IMR-90 (cell line): Measurements from ENCODE around the gene ESRRB. TPM values are rescaled to one million over a fixed set of nuclear protein-coding genes. Genes with fewer than 3 reads are reported as not detected.

Experiments used
- ATAC-seq: fragments of 200-7000 bp; cut with Tn5 transposase; 2 replicates; pipeline ENCODE4 v1.9.1; 2020; ENCODE audit warnings: low read depth, mild to moderate bottlenecking, moderate library complexity
- BruUV-seq: library from RNA; stranded (reverse); fragments of 400-500 nt; replicated peaks from 2 replicates; lab custom pipeline; 2021; lab: Mats Ljungman, UMichigan
- CTCF ChIA-PET: fragments of 300-600 bp; formaldehyde crosslinking; extraction: SDS; loops from one replicate; lab custom pipeline; 2021; ENCODE audit warnings: antibody characterized with exemption; lab: Yijun Ruan, JAX
- POLR2A ChIA-PET: fragments of 300-600 bp; sonication (Branson Sonifier 250); formaldehyde crosslinking; loops from one replicate; lab custom pipeline; 2022; ENCODE audit warnings: antibody characterized with exemption; ENCODE audit not compliant: unreplicated experiment; lab: Charles Lee
- DNase-seq: peaks from one replicate; pipeline ENCODE4 v3.0.0; 2013
- H2AFZ ChIP-seq: replicated peaks from 2 replicates; pipeline ENCODE3; 2013; ENCODE audit warnings: low read length, mild to moderate bottlenecking; ENCODE audit not compliant: poor library complexity
- H2AK5ac ChIP-seq: 2 replicates; pipeline ENCODE4 v1.6.1; 2013; ENCODE audit warnings: low read depth, low read length, inconsistent platforms
- H2AK9ac ChIP-seq: replicated peaks from 2 replicates; pipeline ENCODE3; 2013; ENCODE audit warnings: mild to moderate bottlenecking, low read depth, low read length, moderate library complexity; ENCODE audit not compliant: poor library complexity
- H2BK120ac ChIP-seq: 2 replicates; pipeline ENCODE4 v1.6.1; 2013; ENCODE audit warnings: low read depth, low read length, inconsistent platforms
- H2BK15ac ChIP-seq: 3 replicates; pipeline ENCODE4 v1.6.1; 2013; ENCODE audit warnings: low read depth, low read length, inconsistent platforms
- H2BK20ac ChIP-seq: 2 replicates; pipeline ENCODE4 v1.6.1; 2013; ENCODE audit warnings: low read depth, mild to moderate bottlenecking, inconsistent platforms, low read length, moderate library complexity
- H2BK5ac ChIP-seq: 2 replicates; pipeline ENCODE4 v1.6.1; 2013; ENCODE audit warnings: mild to moderate bottlenecking, low read depth, low read length, inconsistent platforms; ENCODE audit not compliant: poor library complexity, severe bottlenecking
- H3K14ac ChIP-seq: replicated peaks from 2 replicates; pipeline ENCODE4 v1.6.1; 2013; ENCODE audit warnings: low read depth, low read length, inconsistent platforms
- H3K18ac ChIP-seq: 2 replicates; pipeline ENCODE4 v1.6.1; 2013; ENCODE audit warnings: low read depth, low read length, control low read depth
- H3K23ac ChIP-seq: 2 replicates; pipeline ENCODE4 v1.6.1; 2013; ENCODE audit warnings: low read depth, low read length, inconsistent platforms
- H3K27ac ChIP-seq: 2 replicates; pipeline ENCODE4 v1.5.1; 2013; ENCODE audit warnings: mild to moderate bottlenecking, control low read depth, low read length; ENCODE audit not compliant: insufficient read depth
- H3K27me3 ChIP-seq: 2 replicates; pipeline ENCODE4 v1.6.1; 2013; ENCODE audit warnings: low read length; ENCODE audit not compliant: control insufficient read depth, insufficient read depth
- H3K36me3 ChIP-seq: 2 replicates; pipeline ENCODE4 v1.6.1; 2013; ENCODE audit warnings: low read length, mixed read lengths; ENCODE audit not compliant: control insufficient read depth, insufficient read depth
- H3K4ac ChIP-seq: 2 replicates; pipeline ENCODE4 v1.6.1; 2013; ENCODE audit warnings: low read depth, low read length, inconsistent platforms
- H3K4me1 ChIP-seq: 2 replicates; pipeline ENCODE4 v1.6.1; 2013; ENCODE audit warnings: low read length, mixed read lengths; ENCODE audit not compliant: control insufficient read depth, insufficient read depth
- H3K4me2 ChIP-seq: 2 replicates; pipeline ENCODE4 v1.6.1; 2013; ENCODE audit warnings: low read depth, mild to moderate bottlenecking, control low read depth, low read length, moderate library complexity
- H3K4me3 ChIP-seq: 2 replicates; pipeline ENCODE4 v1.5.1; 2013; ENCODE audit warnings: low read depth, mild to moderate bottlenecking, control low read depth, low read length, moderate library complexity; ENCODE audit not compliant: insufficient read depth
- H3K56ac ChIP-seq: 2 replicates; pipeline ENCODE4 v1.6.1; 2013; ENCODE audit warnings: low read length, inconsistent platforms; ENCODE audit not compliant: insufficient read depth; ENCODE audit errors: extremely low read depth
- H3K79me1 ChIP-seq, 2 experiments: 2 replicates each; pipeline ENCODE4 v1.6.1; 2013; ENCODE audit warnings: low read length in 2 of 2, inconsistent platforms in 1 of 2, low read depth in 1 of 2
- H3K9ac ChIP-seq: 2 replicates; pipeline ENCODE4 v1.6.1; 2013; ENCODE audit warnings: low read depth, low read length, control low read depth
- H3K9me1 ChIP-seq: 2 replicates; pipeline ENCODE4 v1.6.1; 2013; ENCODE audit warnings: low read length, inconsistent platforms; ENCODE audit not compliant: insufficient read depth
- H3K9me3 ChIP-seq: 2 replicates; pipeline ENCODE4 v1.6.1; 2013; ENCODE audit warnings: low read length; ENCODE audit not compliant: control insufficient read depth, insufficient read depth
- H4K20me1 ChIP-seq: 2 replicates; pipeline ENCODE4 v1.6.1; 2013; ENCODE audit warnings: low read length, inconsistent platforms; ENCODE audit not compliant: insufficient read depth
- H4K5ac ChIP-seq: 2 replicates; pipeline ENCODE4 v1.6.1; 2013; ENCODE audit warnings: mild to moderate bottlenecking, low read depth, low read length, control low read depth
- H4K8ac ChIP-seq, 2 experiments: 2 replicates each; pipeline ENCODE4 v1.6.1; 2013; ENCODE audit warnings: low read depth in 2 of 2, low read length in 2 of 2, control low read depth in 1 of 2, inconsistent platforms in 1 of 2
- H4K91ac ChIP-seq: 2 replicates; pipeline ENCODE4 v1.6.1; 2013; ENCODE audit warnings: low read depth, low read length, inconsistent platforms; ENCODE audit not compliant: insufficient read depth
- BHLHE40 ChIP-seq: fragments of 150-350 bp; IDR thresholded peaks from 2 replicates; pipeline ENCODE4 v1.6.1; 2016; ENCODE audit warnings: mild to moderate bottlenecking, low read depth, low read length
- CEBPB ChIP-seq: IDR thresholded peaks from 2 replicates; pipeline ENCODE4 v1.6.1; 2012; ENCODE audit warnings: low read depth, low read length, improper control_type of control experiment
- CHD1 ChIP-seq: IDR thresholded peaks from 2 replicates; pipeline ENCODE4 v1.6.1; 2012; ENCODE audit warnings: low read depth, low read length, improper control_type of control experiment
- CTCF ChIP-seq: conservative IDR thresholded peaks from 2 replicates; pipeline ENCODE4 v1.5.1; 2012; ENCODE audit warnings: mild to moderate bottlenecking, low read depth, low read length, improper control_type of control experiment
- ELK1 ChIP-seq: fragments of 150-350 bp; IDR thresholded peaks from 2 replicates; pipeline ENCODE4 v1.6.1; 2016; ENCODE audit warnings: low read depth, mild to moderate bottlenecking, low read length, moderate library complexity, borderline replicate concordance
- FOS ChIP-seq: fragments of 150-350 bp; IDR thresholded peaks from 2 replicates; pipeline ENCODE4 v1.6.1; 2016; ENCODE audit warnings: low read depth, low read length
- MAFK ChIP-seq: IDR thresholded peaks from 2 replicates; pipeline ENCODE4 v1.6.1; 2012; ENCODE audit warnings: low read depth, low read length, improper control_type of control experiment
- MAZ ChIP-seq: IDR thresholded peaks from 2 replicates; pipeline ENCODE4 v1.6.1; 2012; ENCODE audit warnings: low read depth, mild to moderate bottlenecking, low read length, improper control_type of control experiment, moderate library complexity, borderline replicate concordance
- MXI1 ChIP-seq: IDR thresholded peaks from 2 replicates; pipeline ENCODE4 v1.6.1; 2012; ENCODE audit warnings: low read depth, mild to moderate bottlenecking, low read length, moderate library complexity, borderline replicate concordance
- NFE2L2 ChIP-seq: fragments of 150-350 bp; IDR thresholded peaks from 2 replicates; pipeline ENCODE4 v1.6.1; 2016; ENCODE audit warnings: low read depth, mild to moderate bottlenecking, low read length
- POLR2A ChIP-seq: IDR thresholded peaks from 2 replicates; pipeline ENCODE4 v1.6.1; 2012; ENCODE audit warnings: mild to moderate bottlenecking, low read depth, low read length
- RAD21 ChIP-seq: IDR thresholded peaks from 2 replicates; pipeline ENCODE4 v1.6.1; 2012; ENCODE audit warnings: low read length, improper control_type of control experiment
- RCOR1 ChIP-seq: IDR thresholded peaks from 2 replicates; pipeline ENCODE4 v1.6.1; 2012; ENCODE audit warnings: mild to moderate bottlenecking, low read length, improper control_type of control experiment; ENCODE audit not compliant: insufficient replicate concordance
- RFX5 ChIP-seq: IDR thresholded peaks from 2 replicates; pipeline ENCODE4 v1.8.0; 2012; ENCODE audit warnings: low read depth, mild to moderate bottlenecking, low read length, moderate library complexity
- SMC3 ChIP-seq: fragments of 150-350 bp; IDR thresholded peaks from 2 replicates; pipeline ENCODE4 v1.6.1; 2016; ENCODE audit warnings: low read depth, mild to moderate bottlenecking, antibody characterized with exemption, low read length, moderate library complexity
- USF2 ChIP-seq: fragments of 150-350 bp; IDR thresholded peaks from 2 replicates; pipeline ENCODE4 v1.6.1; 2017; ENCODE audit warnings: mild to moderate bottlenecking, antibody characterized with exemption, low read length, low read depth
- WGBS, 2 experiments: methylation state at CpG; one replicate each; pipeline versions ENCODE4 v1.1.5 to v1.1.7; 2013; ENCODE audit warnings: missing lambda C conversion rate in 2 of 2; ENCODE audit not compliant: insufficient read length in 1 of 2; ENCODE audit errors: extremely low coverage in 2 of 2; 5-methylcytosine and 5-hydroxymethylcytosine counted together
- dilution Hi-C: fragments of 300-500 bp; cut with HindIII; formaldehyde crosslinking; loops from one replicate; pipeline ENCODE4 v1.14.3; 2018; ENCODE audit warnings: low sequenced_read_pairs; ENCODE audit not compliant: unreplicated experiment
- in situ Hi-C: fragments of 300-500 bp; cut with MboI; formaldehyde crosslinking; loops from 3 replicates; pipeline ENCODE4 v1.14.3; 2019; ENCODE audit warnings: low sequenced_read_pairs, inconsistent platforms, mixed read lengths
- intact Hi-C: fragments of 100-400 bp; cut with micrococcal nuclease; formaldehyde crosslinking; loops from 2 replicates; pipeline ENCODE4 v1.10.0; 2022
- polyA plus RNA-seq, 3 experiments: library from polyadenylated mRNA; depleted of rRNA; stranded (reverse); fragments of >200 nt; gene quantifications; 2 replicates each; pipeline ENCODE4 v1.2.3, GENCODE V29; 2012; ENCODE audit warnings: low replicate concordance in 1 of 3
- total RNA-seq: library from RNA; depleted of rRNA; stranded (reverse); fragments of >200 nt; gene quantifications from 2 replicates; pipeline ENCODE4 v1.2.3, GENCODE V29; 2012

The ESRRB gene
- total and polyA plus RNA-seq, 2 of the 4 experiments (the other 2 are of a cell fraction): not detected

GRCh38 chr14:76463105-76463504 lies 87.2 kb downstream of the ESRRB start:
- Histone ChIP-seq H2BK5ac (no peak overlapping the region), H3K23ac (no peak overlapping the region), H3K4me1 (no peaks in the 10 kb centered on the region), H2BK15ac (no peak overlapping the region), H4K8ac (no peak overlapping the region), H4K5ac (no peak overlapping the region), H3K9me3 (no peaks in the 10 kb centered on the region), H3K9ac (no peak overlapping the region), H3K56ac (no peak overlapping the region), H3K4me3 (no peak overlapping the region), H2BK120ac (no peak overlapping the region), H2AK5ac (no peak overlapping the region), H2AFZ (no peak overlapping the region), H3K4me2 (no peak overlapping the region), H3K4ac (no peak overlapping the region), H3K9me1 (no peaks in the 10 kb centered on the region), H3K79me1 (no peaks in the 10 kb centered on the region), H4K91ac (no peak overlapping the region), H4K20me1 (no peaks in the 10 kb centered on the region), H3K36me3 (no peaks in the 10 kb centered on the region), H3K18ac (no peak overlapping the region), H2AK9ac (no peak overlapping the region), H3K27ac (no peak overlapping the region), H2BK20ac (no peak overlapping the region), H3K27me3 (peaks cover 2% of the 10 kb centered on the region; the same call in 1 of the 2 replicates), H3K14ac (no peak overlapping the region)
- ATAC-seq: no peak
- ChIA-PET CTCF (no interaction called here), POLR2A (no interaction called here)
- WGBS, 2 experiments: 80% methylated on average over 1 of the region's 4 CpGs; no CpG with 5 or more reads in 1 of the 2 experiments
- no TSS peak for BruUV-seq
- DNase-seq: no peak
- intact Hi-C loops: no loop called here
- dilution Hi-C loops: no loop called here
- in situ Hi-C loops: no loop called here
- no peak for TF ChIP-seq MAZ
- no peak for TF ChIP-seq BHLHE40
- TF ChIP-seq SMC3: no peak
- no peak for TF ChIP-seq MAFK
- TF ChIP-seq ELK1: no peak
- TF ChIP-seq NFE2L2: no peak
- TF ChIP-seq CEBPB: no peak
- TF ChIP-seq MXI1: no peak
- TF ChIP-seq CHD1: no peak
- no peak for TF ChIP-seq RAD21
- no peak for TF ChIP-seq FOS
- no peak for TF ChIP-seq POLR2A
- TF ChIP-seq USF2: no peak
- no peak for TF ChIP-seq RFX5
- TF ChIP-seq CTCF: no peak
- no peak for TF ChIP-seq RCOR1
